B cell (primary cell): ENCODE measurements around the gene KCNAB3. TPM values are rescaled to one million over a fixed set of nuclear protein-coding genes. Genes with fewer than 3 reads are reported as not detected.

Experiments
- ATAC-seq: fragments of 200-7000 bp; cut with Tn5 transposase; one replicate; pipeline ENCODE4 v1.10.0; 2021; ENCODE audit warnings: low read depth, mild to moderate bottlenecking, moderate number of reproducible peaks, moderate library complexity
- CTCF ChIA-PET: fragments of 350-600 bp; sonication (Branson Sonifier 250); formaldehyde crosslinking; loops from one replicate; lab custom pipeline; 2021; ENCODE audit warnings: antibody characterized with exemption, inconsistent platforms; lab: Charles Lee
- POLR2A ChIA-PET: fragments of 350-600 bp; sonication (Branson Sonifier 250); formaldehyde crosslinking; loops from one replicate; lab custom pipeline; 2021; ENCODE audit warnings: antibody characterized with exemption; lab: Charles Lee
- DNase-seq: peaks from one replicate; pipeline ENCODE4 v3.0.0; 2013
- H2AFZ ChIP-seq: 2 replicates; pipeline ENCODE4 v1.6.1; 2012; ENCODE audit warnings: mild to moderate bottlenecking, low read depth, low read length; ENCODE audit not compliant: insufficient read depth, poor library complexity, severe bottlenecking
- H3K27ac ChIP-seq, 2 donors: 1 replicate in 1 of 2; 2 replicates in 1 of 2; pipeline ENCODE4 v1.5.1; 2012 to 2013; ENCODE audit warnings: low read length in 2 of 2, mild to moderate bottlenecking in 2 of 2, moderate library complexity in 1 of 2
- H3K27me3 ChIP-seq, 4 experiments: fragments of 200-600 bp in 1 of 4; sonication (generic) in 1 of 4; replicated peaks in 1 of 4; 1 replicate in 2 of 4; 2 replicates in 2 of 4; pipeline versions ENCODE4 v1.6.1 to v1.7.0; 2013 to 2016; ENCODE audit warnings: low read length in 3 of 4, mild to moderate bottlenecking in 2 of 4, mixed read lengths in 1 of 4, moderate library complexity in 1 of 4; ENCODE audit not compliant: insufficient read depth in 4 of 4, control insufficient read depth in 3 of 4; ENCODE audit errors: control extremely low read depth in 1 of 4
- H3K36me3 ChIP-seq, 2 experiments: replicated peaks in 1 of 2; 1 replicate in 1 of 2; 2 replicates in 1 of 2; pipeline versions ENCODE4 v1.6.1 to v1.7.1; 2013; ENCODE audit warnings: low read length in 1 of 2; ENCODE audit not compliant: insufficient read depth in 2 of 2, control insufficient read depth in 1 of 2; ENCODE audit errors: control extremely low read depth in 1 of 2, extremely low read depth in 1 of 2
- H3K4me1 ChIP-seq, 2 donors: fragments of 200-600 bp in 1 of 2; sonication (generic) in 1 of 2; 1 replicate in 1 of 2; 2 replicates in 1 of 2; pipeline versions ENCODE4 v1.5.1 to v1.6.1; 2013 to 2017; ENCODE audit warnings: low read length in 2 of 2; ENCODE audit not compliant: control insufficient read depth in 2 of 2, insufficient read depth in 2 of 2
- H3K4me2 ChIP-seq: replicated peaks from 2 replicates; pipeline ENCODE3; 2012; ENCODE audit warnings: mild to moderate bottlenecking, low read depth, low read length; ENCODE audit not compliant: poor library complexity, severe bottlenecking
- H3K4me3 ChIP-seq, 5 experiments: fragments of 200-600 bp in 1 of 5; sonication (generic) in 1 of 5; 1 replicate in 3 of 5; 2 replicates in 2 of 5; pipeline versions ENCODE4 v1.5.1 to v1.7.0; 2011 to 2016; ENCODE audit warnings: low read length in 4 of 5, mild to moderate bottlenecking in 4 of 5, low read depth in 2 of 5, control low read depth in 1 of 5, moderate library complexity in 1 of 5; ENCODE audit not compliant: insufficient read depth in 1 of 5; ENCODE audit errors: control extremely low read depth in 1 of 5, extremely low read depth in 1 of 5
- H3K79me2 ChIP-seq: fragments of 200-600 bp; sonication (generic); one replicate; pipeline ENCODE4 v1.6.0; 2016; ENCODE audit warnings: low read length; ENCODE audit not compliant: control insufficient read depth, insufficient read depth
- H3K9ac ChIP-seq: fragments of 200-600 bp; sonication (generic); 2 replicates; pipeline ENCODE4 v1.6.1; 2017; ENCODE audit warnings: mild to moderate bottlenecking, low read length, moderate library complexity
- H3K9me3 ChIP-seq, 3 donors: one replicate each; pipeline versions ENCODE4 v1.6.1 to v1.7.1; 2013; ENCODE audit warnings: low read length in 2 of 3; ENCODE audit not compliant: control insufficient read depth in 2 of 3, insufficient read depth in 1 of 3; ENCODE audit errors: control extremely low read depth in 1 of 3
- H4K20me1 ChIP-seq: 2 replicates; pipeline ENCODE4 v1.6.0; 2012; ENCODE audit warnings: mild to moderate bottlenecking, low read length; ENCODE audit not compliant: insufficient read depth, control insufficient read depth, poor library complexity, severe bottlenecking
- H3K27ac Mint-ChIP-seq: one replicate; pipeline ENCODE4 v1.8.0; 2021; ENCODE audit warnings: mixed read lengths
- H3K27me3 Mint-ChIP-seq: one replicate; pipeline ENCODE4 v1.8.0; 2021; ENCODE audit warnings: mixed read lengths
- H3K4me1 Mint-ChIP-seq: one replicate; pipeline ENCODE4 v1.8.0; 2021; ENCODE audit warnings: mixed read lengths
- H3K4me3 Mint-ChIP-seq: one replicate; pipeline ENCODE4 v1.8.0; 2021; ENCODE audit warnings: mixed read lengths
- H3K9me3 Mint-ChIP-seq: one replicate; pipeline ENCODE4 v1.8.0; 2022; ENCODE audit warnings: mixed read lengths; ENCODE audit not compliant: insufficient read depth
- CTCF ChIP-seq: fragments of 200-600 bp; IDR thresholded peaks from one replicate; pipeline ENCODE4 v1.8.0; 2022; ENCODE audit warnings: antibody characterized with exemption, mild to moderate bottlenecking
- EZH2 ChIP-seq: IDR thresholded peaks from 2 replicates; pipeline ENCODE4 v1.6.1; 2012; ENCODE audit warnings: borderline replicate concordance, low read depth, mild to moderate bottlenecking, moderate library complexity, low read length; ENCODE audit not compliant: insufficient read depth, poor library complexity, severe bottlenecking
- WGBS: methylation state at CpG from one replicate; pipeline ENCODE4 v1.1.5; 2013; ENCODE audit warnings: missing lambda C conversion rate; ENCODE audit not compliant: insufficient coverage; 5-methylcytosine and 5-hydroxymethylcytosine counted together
- intact Hi-C: fragments of 100-400 bp; cut with micrococcal nuclease; formaldehyde crosslinking; loops from one replicate; pipeline ENCODE4 v1.10.0; 2022
- polyA plus RNA-seq: library from polyadenylated mRNA; depleted of rRNA; stranded (reverse); fragments of >200 nt; gene quantifications from 2 replicates; pipeline ENCODE4 v1.2.3, GENCODE V29; 2012
- total RNA-seq, 2 donors: library from RNA; stranded (reverse); fragments of 120-200 nt in 1 of 2; gene quantifications; 1 replicate in 1 of 2; 2 replicates in 1 of 2; pipeline versions ENCODE4 v1.2.3 to v1.2.4, GENCODE V29; 2013 to 2022

The KCNAB3 gene
- total and polyA plus RNA-seq, 2 donors (not counting 1 experiment from before 2014, with no cell fraction given), result 11.4 to 16.3 TPM

- peak within 1 kb of the TSS; percentile 95 for H3K4me3 Mint-ChIP-seq
- under 1% methylated on average over 54 of the region's 55 CpGs for WGBS
- H3K4me1 Mint-ChIP-seq, result peaks cover 44% of the 10 kb centered on the region
- ChIA-PET POLR2A (interaction anchor here (0.7 to 2.5 kb wide), 12 partner anchors 9 to 316 kb away, joined by 3 to 21 read pairs (median 4); partner anchors contain the start of genes CTC1, CYB5D1, NAA38 and PER1), CTCF (interaction anchor here (0.8 to 6.6 kb wide), 16 partner anchors 10 to 291 kb away, joined by 3 to 48 read pairs (median 4); partner anchors contain the start of genes NAA38 and RNF227)
- Histone ChIP-seq H3K4me3 (peak within 1 kb of the TSS; percentile 75 to 98 (median 89)), H3K79me2 (peaks cover 35% of the 10 kb centered on the region), H3K4me2 (peak within 1 kb of the TSS; percentile 99), H3K9ac (peak within 1 kb of the TSS; percentile 93), H2AFZ (peak within 1 kb of the TSS; percentile 95), H3K36me3 (peaks cover 4 to 23% of the 10 kb centered on the region in 2 experiments), H3K27ac (peak within 1 kb of the TSS; percentile 77 to 88), H3K4me1 (peaks cover 18 to 33% of the 10 kb centered on the region in 2 donors), H3K27me3 (no peaks in the 10 kb centered on the region), H4K20me1 (peaks cover 4% of the 10 kb centered on the region), H3K9me3 (no peaks in the 10 kb centered on the region)
- TF ChIP-seq CTCF (no peak), EZH2 (no peak)
- intact Hi-C loops, result loop anchor here (1.0 to 5.0 kb wide), 8 partner anchors 10 to 450 kb away; partner anchors contain the start of genes KDM6B, NAA38, RPL26 and WRAP53
- no peaks in the 10 kb centered on the region for H3K9me3 Mint-ChIP-seq
- peak; percentile 98 for ATAC-seq
- peak within 1 kb of the TSS; percentile 95 for H3K27ac Mint-ChIP-seq
- DNase-seq, result peak; percentile 100
- H3K27me3 Mint-ChIP-seq, result no peaks in the 10 kb centered on the region
These were observed 2.2 kb upstream of the KCNAB3 start, which contains the start of the genes CNTROB and TRAPPC1 for GRCh38 chr17:7931709-7932482. TSS of gene CNTROB (plus strand) at chr17:7932206. CDS start at chr17:7933080, 874 bp downstream. TSS of gene TRAPPC1 (minus strand) at chr17:7931946. CDS start at chr17:7931829, 117 bp downstream.
